ENCODE data around the gene TET1.

TET1 gene

DNA sequence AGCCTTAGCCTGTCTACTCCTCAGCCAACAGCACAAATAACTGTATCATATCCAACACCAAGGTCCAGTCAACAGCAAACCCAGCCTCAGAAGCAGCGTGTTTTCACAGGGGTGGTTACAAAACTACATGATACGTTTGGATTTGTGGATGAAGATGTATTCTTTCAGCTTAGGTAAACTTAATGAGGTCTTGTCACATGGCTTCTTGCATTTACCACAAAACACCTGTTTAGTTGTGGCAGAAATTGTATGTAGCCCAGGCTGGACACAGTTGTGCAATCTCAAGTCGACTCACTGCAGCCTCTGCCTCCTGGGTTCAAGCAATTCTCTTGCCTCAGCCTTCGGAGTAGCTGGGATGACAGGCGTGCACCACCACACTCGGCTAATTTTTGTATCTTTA, 182.3 kb downstream of the TET1 start:
- H3K4me3 ChIP-seq (ENCODE audit: low read depth, low read length) = no peak overlapping the region
- TF ChIP-seq CTCF (IDR thresholded peaks at IDR 0.05; ENCODE audit: low read depth, low read length) = no peak
- no peak for TF ChIP-seq MAX (IDR thresholded peaks at IDR 0.05; ENCODE audit: low read depth, low read length)
- TF ChIP-seq MYC (IDR thresholded peaks at IDR 0.05; ENCODE audit: low read depth, low read length) = no peak
- TF ChIP-seq POLR2A (IDR thresholded peaks at IDR 0.05; ENCODE audit: extremely low read depth, insufficient read length) = no peak
- DNase-seq (ENCODE audit: low read depth) = no peak

All from NB4 (cell line).